ENCODE data around the gene UCN. TPM values are rescaled to one million over a fixed set of nuclear protein-coding genes. Genes with fewer than 3 reads are reported as not detected.

UCN gene
- total and polyA plus RNA-seq, 2 donors (not counting 1 experiment from before 2014, with no cell fraction given), result 1.2 TPM; not detected in 1

GRCh38 chr2:27315122-27315521, 6.9 kb upstream of the UCN start:
- no peak for DNase-seq (ENCODE audit: low read depth in 2 of 2)
- TF ChIP-seq CTCF (conservative IDR thresholded peaks at IDR 0.05 in 1 of 2, IDR thresholded peaks at IDR 0.05 in 1 of 2; ENCODE audit: low read depth in 1 of 2, low read length in 2 of 2) (no peak), EZH2 (IDR thresholded peaks at IDR 0.05; ENCODE audit: low read length, missing control alignments) (no peak)

GRCh38 chr2:27314709-27315108, 6.5 kb upstream of the UCN start:
- Histone ChIP-seq H3K9me3 (ENCODE audit: control insufficient read depth, insufficient read depth, low read depth, low read length) (no peaks in the 10 kb centered on the region), H3K27ac (ENCODE audit: insufficient read depth, low read length) (no peak overlapping the region), H4K20me1 (ENCODE audit: control insufficient read depth, extremely low read depth, insufficient read depth, low read length) (no peaks in the 10 kb centered on the region), H3K27me3 (ENCODE audit: control insufficient read depth, insufficient read depth, low read length) (no peaks in the 10 kb centered on the region), H3K36me3 (ENCODE audit: control insufficient read depth, insufficient read depth, low read length) (peaks cover 2% of the 10 kb centered on the region), H3K4me3 (replicated peaks in 1 of 4; ENCODE audit: control extremely low read depth in 1 of 4, insufficient read depth in 1 of 4, low read depth in 3 of 4, low read length in 4 of 4) (no peak overlapping the region), H3K4me1 (ENCODE audit: control insufficient read depth, extremely low read depth, insufficient read depth, low read length) (no peaks in the 10 kb centered on the region), H2AFZ (ENCODE audit: low read length) (no peak overlapping the region), H3K4me2 (ENCODE audit: extremely low read depth, insufficient read depth, low read length) (no peak overlapping the region), H3K9ac (ENCODE audit: insufficient read depth, low read length) (no peak overlapping the region), H3K79me2 (ENCODE audit: control insufficient read depth, insufficient read depth, low read length) (no peaks in the 10 kb centered on the region)
- TF ChIP-seq EZH2 (IDR thresholded peaks at IDR 0.05; ENCODE audit: low read length, missing control alignments) (no peak), CTCF (conservative IDR thresholded peaks at IDR 0.05 in 1 of 2, IDR thresholded peaks at IDR 0.05 in 1 of 2; ENCODE audit: low read depth in 1 of 2, low read length in 2 of 2) (no peak)
- DNase-seq (ENCODE audit: low read depth in 2 of 2), result no peak

More at GRCh38 chr2:27315122-27315521, 6.9 kb upstream of the UCN start:
- Histone ChIP-seq H3K4me2 (ENCODE audit: extremely low read depth, insufficient read depth, low read length) (no peak overlapping the region), H3K9me3 (ENCODE audit: control insufficient read depth, insufficient read depth, low read depth, low read length) (no peaks in the 10 kb centered on the region), H3K9ac (ENCODE audit: insufficient read depth, low read length) (no peak overlapping the region), H3K27me3 (ENCODE audit: control insufficient read depth, insufficient read depth, low read length) (no peaks in the 10 kb centered on the region), H3K36me3 (ENCODE audit: control insufficient read depth, insufficient read depth, low read length) (peaks cover 2% of the 10 kb centered on the region), H3K4me3 (replicated peaks in 1 of 4; ENCODE audit: control extremely low read depth in 1 of 4, insufficient read depth in 1 of 4, low read depth in 3 of 4, low read length in 4 of 4) (no peak overlapping the region), H4K20me1 (ENCODE audit: control insufficient read depth, extremely low read depth, insufficient read depth, low read length) (no peaks in the 10 kb centered on the region), H3K27ac (ENCODE audit: insufficient read depth, low read length) (no peak overlapping the region), H3K4me1 (ENCODE audit: control insufficient read depth, extremely low read depth, insufficient read depth, low read length) (no peaks in the 10 kb centered on the region), H2AFZ (ENCODE audit: low read length) (no peak overlapping the region), H3K79me2 (ENCODE audit: control insufficient read depth, insufficient read depth, low read length) (no peaks in the 10 kb centered on the region)

- no peak for DNase-seq (ENCODE audit: low read depth in 2 of 2)
- H3K27ac ChIP-seq (ENCODE audit: insufficient read depth, low read length), result no peak overlapping the region
- H3K4me1 ChIP-seq (ENCODE audit: control insufficient read depth, extremely low read depth, insufficient read depth, low read length), result no peaks in the 10 kb centered on the region
- H4K20me1 ChIP-seq (ENCODE audit: control insufficient read depth, extremely low read depth, insufficient read depth, low read length), result no peaks in the 10 kb centered on the region
- no peak overlapping the region for H3K9ac ChIP-seq (ENCODE audit: insufficient read depth, low read length)
- TF ChIP-seq EZH2 (IDR thresholded peaks at IDR 0.05; ENCODE audit: low read length, missing control alignments), result no peak
- no peak for TF ChIP-seq CTCF (conservative IDR thresholded peaks at IDR 0.05 in 1 of 2, IDR thresholded peaks at IDR 0.05 in 1 of 2; ENCODE audit: low read depth in 1 of 2, low read length in 2 of 2)
- no peaks in the 10 kb centered on the region for H3K9me3 ChIP-seq (ENCODE audit: control insufficient read depth, insufficient read depth, low read depth, low read length)
- H3K4me3 ChIP-seq (replicated peaks in 1 of 4; ENCODE audit: control extremely low read depth in 1 of 4, insufficient read depth in 1 of 4, low read depth in 3 of 4, low read length in 4 of 4), result no peak overlapping the region
- H2AFZ ChIP-seq (ENCODE audit: low read length), result no peak overlapping the region
- no peaks in the 10 kb centered on the region for H3K79me2 ChIP-seq (ENCODE audit: control insufficient read depth, insufficient read depth, low read length)
- no peaks in the 10 kb centered on the region for H3K27me3 ChIP-seq (ENCODE audit: control insufficient read depth, insufficient read depth, low read length)
- H3K36me3 ChIP-seq (ENCODE audit: control insufficient read depth, insufficient read depth, low read length), result peaks cover 2% of the 10 kb centered on the region
- H3K4me2 ChIP-seq (ENCODE audit: extremely low read depth, insufficient read depth, low read length), result no peak overlapping the region
These were observed 5.8 kb upstream of the UCN start for GRCh38 chr2:27313882-27314645.
